Naive thymus-derived CD8-positive, alpha-beta T cell (primary cell): ENCODE data around the gene ZFP90. TPM values are rescaled to one million over a fixed set of nuclear protein-coding genes. Genes with fewer than 3 reads are reported as not detected.
A peak's percentile ranks its signal among the peaks of the same experiment; 100 is the strongest.

Experiments used
- ATAC-seq, 2 donors: fragments of 150-1000 bp; cut with Tn5 transposase in 1 of 2; sonication (Bioruptor Pico), chemical (Tn5 transposase) in 1 of 2; 1 replicate in 1 of 2; 2 replicates in 1 of 2; pipeline ENCODE4 v1.10.0; 2021; ENCODE audit warnings: mild to moderate bottlenecking in 2 of 2, moderate library complexity in 2 of 2
- POLR2A ChIA-PET: fragments of 350-600 bp; sonication (Branson Sonifier 250); formaldehyde crosslinking; loops from one replicate; lab custom pipeline; 2021; ENCODE audit warnings: antibody characterized with exemption; lab: Charles Lee
- DNase-seq, 10 donors: peaks; one replicate each; pipeline versions ENCODE4 v3.0.0 to v3.0.0-alpha.2; 2020 to 2022
- H3K27ac Mint-ChIP-seq, 10 donors: one replicate each; pipeline ENCODE4 v1.8.0; 2020 to 2022; ENCODE audit warnings: mild to moderate bottlenecking in 10 of 10, mixed read lengths in 10 of 10, moderate library complexity in 4 of 10, inconsistent platforms in 1 of 10
- H3K27me3 Mint-ChIP-seq, 5 donors: one replicate each; pipeline ENCODE4 v1.8.0; 2021 to 2022; ENCODE audit warnings: mixed read lengths in 5 of 5
- H3K36me3 Mint-ChIP-seq, 3 donors: one replicate each; pipeline ENCODE4 v1.8.0; 2020 to 2022; ENCODE audit warnings: mixed read lengths in 3 of 3, mild to moderate bottlenecking in 2 of 3, inconsistent platforms in 1 of 3
- H3K4me1 Mint-ChIP-seq, 4 donors: one replicate each; pipeline ENCODE4 v1.8.0; 2021 to 2022; ENCODE audit warnings: mixed read lengths in 4 of 4
- H3K4me3 Mint-ChIP-seq, 10 donors: one replicate each; pipeline ENCODE4 v1.8.0; 2020 to 2022; ENCODE audit warnings: mild to moderate bottlenecking in 10 of 10, mixed read lengths in 10 of 10, moderate library complexity in 6 of 10, inconsistent platforms in 1 of 10
- H3K9me3 Mint-ChIP-seq, 9 donors: one replicate each; pipeline ENCODE4 v1.8.0; 2020 to 2022; ENCODE audit warnings: mixed read lengths in 9 of 9, mild to moderate bottlenecking in 3 of 9, inconsistent platforms in 1 of 9, moderate library complexity in 1 of 9
- polyA plus RNA-seq, 3 donors: library from polyadenylated mRNA; unstranded; fragments of 300-500 nt; fragmentation: Illumina TruSeq; gene quantifications; one replicate each; pipeline ENCODE4 v1.2.3, GENCODE V29; 2021
- total RNA-seq, 8 experiments: library from RNA in 2 of 8; stranded (reverse) in 2 of 8; gene quantifications; one replicate each; pipeline ENCODE4 v1.2.3 and lab custom pipeline; 2021 to 2026

The ZFP90 gene
- total and polyA plus RNA-seq, 5 experiments from 2014 or later, result 25.2 to 55.7 (median 29.2) TPM

GRCh38 chr16:68605746-68606145 is 66.7 kb downstream of the ZFP90 start:
- Mint-ChIP-seq H3K27ac (no peak overlapping the region), H3K9me3 (peaks cover 0 to 4% (median 0%) of the 10 kb centered on the region in 9 donors), H3K36me3 (peaks cover 0 to 4% (median 4%) of the 10 kb centered on the region in 3 donors), H3K27me3 (no peaks in the 10 kb centered on the region), H3K4me1 (peaks cover 0 to 2% (median 0%) of the 10 kb centered on the region in 4 donors), H3K4me3 (no peak overlapping the region)
- ATAC-seq (no peak), DNase-seq (no peak)
- POLR2A ChIA-PET, result no interaction called here

GRCh38 chr16:68607443-68607842 is 68.4 kb downstream of the ZFP90 start:
- ATAC-seq (no peak), DNase-seq (no peak)
- Mint-ChIP-seq H3K36me3 (peaks cover 0 to 6% (median 4%) of the 10 kb centered on the region in 3 donors), H3K4me3 (no peak overlapping the region), H3K27me3 (no peaks in the 10 kb centered on the region), H3K9me3 (peaks cover 0 to 6% (median under 1%) of the 10 kb centered on the region in 9 donors), H3K27ac (peak overlapping the region in 1 of 10 donors; percentile 8), H3K4me1 (peaks cover 0 to 2% (median 0%) of the 10 kb centered on the region in 4 donors)
- POLR2A ChIA-PET, result no interaction called here

GRCh38 chr16:68608330-68608729 is 69.2 kb downstream of the ZFP90 start:
- Mint-ChIP-seq H3K36me3 (peaks cover 0 to 13% (median 9%) of the 10 kb centered on the region in 3 donors), H3K4me3 (no peak overlapping the region), H3K9me3 (peaks cover under 1 to 15% (median 4%) of the 10 kb centered on the region in 9 donors), H3K27ac (no peak overlapping the region), H3K4me1 (peaks cover 0 to 2% (median 0%) of the 10 kb centered on the region in 4 donors), H3K27me3 (no peaks in the 10 kb centered on the region)
- ATAC-seq (no peak), DNase-seq (no peak)
- POLR2A ChIA-PET, result no interaction called here

GRCh38 chr16:68612996-68613395 is 73.9 kb downstream of the ZFP90 start:
- Mint-ChIP-seq H3K27me3 (peaks cover 0 to 5% (median 0%) of the 10 kb centered on the region in 5 donors), H3K4me1 (peaks cover 0 to 2% (median 0%) of the 10 kb centered on the region in 4 donors), H3K9me3 (peaks cover 3 to 31% (median 16%) of the 10 kb centered on the region in 9 donors), H3K27ac (no peak overlapping the region), H3K36me3 (peaks cover 0 to 23% (median 16%) of the 10 kb centered on the region in 3 donors), H3K4me3 (no peak overlapping the region)
- DNase-seq (no peak), ATAC-seq (no peak)
- POLR2A ChIA-PET, result no interaction called here

- H3K4me3 Mint-ChIP-seq, result no peak overlapping the region
- POLR2A ChIA-PET, result no interaction called here
- H3K27me3 Mint-ChIP-seq, result peaks cover 0 to 8% (median 0%) of the 10 kb centered on the region in 5 donors
- H3K36me3 Mint-ChIP-seq, result peaks cover 0 to 15% (median 15%) of the 10 kb centered on the region in 3 donors
- no peak for ATAC-seq
- peaks cover 3 to 23% (median 14%) of the 10 kb centered on the region in 9 donors for H3K9me3 Mint-ChIP-seq
- no peak overlapping the region for H3K27ac Mint-ChIP-seq
- no peaks in the 10 kb centered on the region for H3K4me1 Mint-ChIP-seq
- no peak for DNase-seq
These were observed 78.6 kb downstream of the ZFP90 start for GRCh38 chr16:68617734-68618133.

Other genes with a start within 250 kb of the ZFP90 start
- 10 to 100 TPM; 46.0 to 52.0 TPM for gene SLC7A6OS, start 228.3 kb upstream of the ZFP90 start, total RNA-seq
- gene SLC7A6OS, start 228.3 kb upstream of the ZFP90 start, polyA plus RNA-seq, result 10 to 100 TPM; 18.8 to 27.5 (median 23.3) TPM
- 100 to 1,000 TPM; 110 to 112 TPM for gene PRMT7, start 228.3 kb upstream of the ZFP90 start, total RNA-seq
- gene PRMT7, start 228.3 kb upstream of the ZFP90 start, polyA plus RNA-seq, result 10 to 100 TPM; 35.7 to 49.9 (median 43.2) TPM
- under 1 TPM; 0.27 to 0.88 TPM for gene SMPD3, start 90.8 kb upstream of the ZFP90 start, total RNA-seq
- 1 to 10 TPM in 1 of 3 donors, under 1 TPM in 2; 0.80 to 3.5 (median 0.94) TPM for gene SMPD3, start 90.8 kb upstream of the ZFP90 start, polyA plus RNA-seq
- under 1 TPM; 0.29 to 0.60 TPM for gene CDH3, start 106.0 kb downstream of the ZFP90 start, total RNA-seq
- not detected for gene CDH3, start 106.0 kb downstream of the ZFP90 start, polyA plus RNA-seq
- gene CDH1, start 198.0 kb downstream of the ZFP90 start, total RNA-seq, result not detected
- 1 to 10 TPM in 1 of 3 donors, not detected in 2; 1.4 TPM for gene CDH1, start 198.0 kb downstream of the ZFP90 start, polyA plus RNA-seq